Karpas-422 (cell line): ENCODE results near the gene RUSC2. TPM values are rescaled to one million over a fixed set of nuclear protein-coding genes. Genes with fewer than 3 reads are reported as not detected.
"Not testable (repeated sequence)": the region's sequence is repeated elsewhere in the genome, so short reads cannot be mapped to it uniquely, and the experiment has no call there.

Experiments
- DNase-seq: peaks from one replicate; pipeline ENCODE4 v3.0.0-alpha.2; 2015
- H2AFZ ChIP-seq: fragments of 200-600 bp; sonication (generic); 2 replicates; pipeline ENCODE4 v1.6.1; 2014; ENCODE audit warnings: antibody characterized with exemption, low read length, mixed read lengths
- H3K27ac ChIP-seq: fragments of 200-600 bp; sonication (generic); 2 replicates; pipeline ENCODE4 v1.5.1; 2014; ENCODE audit warnings: mild to moderate bottlenecking, low read length, moderate library complexity
- H3K27me3 ChIP-seq: fragments of 200-600 bp; sonication (generic); 2 replicates; pipeline ENCODE4 v1.6.1; 2014; ENCODE audit warnings: low read length, mixed read lengths
- H3K36me3 ChIP-seq: fragments of 200-600 bp; sonication (generic); 2 replicates; pipeline ENCODE4 v1.6.1; 2014; ENCODE audit warnings: low read length, mixed read lengths; ENCODE audit not compliant: insufficient read depth
- H3K4me1 ChIP-seq: fragments of 200-600 bp; sonication (generic); 2 replicates; pipeline ENCODE4 v1.6.1; 2014; ENCODE audit warnings: mild to moderate bottlenecking, low read length, mixed read lengths
- H3K4me2 ChIP-seq: fragments of 200-600 bp; sonication (generic); 2 replicates; pipeline ENCODE4 v1.6.1; 2014; ENCODE audit warnings: low read length, low read depth, mild to moderate bottlenecking; ENCODE audit not compliant: poor library complexity, severe bottlenecking
- H3K4me3 ChIP-seq: fragments of 200-600 bp; sonication (generic); 2 replicates; pipeline ENCODE4 v1.5.1; 2014; ENCODE audit warnings: mild to moderate bottlenecking, antibody characterized with exemption, low read length, mixed read lengths
- H3K79me2 ChIP-seq: fragments of 200-600 bp; sonication (generic); 2 replicates; pipeline ENCODE4 v1.6.1; 2014; ENCODE audit warnings: mild to moderate bottlenecking, low read length, mixed read lengths
- H3K9ac ChIP-seq: fragments of 200-600 bp; sonication (generic); 2 replicates; pipeline ENCODE4 v1.6.0; 2014; ENCODE audit warnings: low read length
- H3K9me2 ChIP-seq: fragments of 200-600 bp; sonication (generic), shearing (Covaris generic); replicated peaks from 2 replicates; pipeline ENCODE4 v1.6.0; 2014; ENCODE audit warnings: mild to moderate bottlenecking, low read length, moderate library complexity; ENCODE audit not compliant: insufficient read depth
- H3K9me3 ChIP-seq: fragments of 300-700, 200-600 bp; sonication (generic); 2 replicates; pipeline ENCODE4 v1.6.1; 2014; ENCODE audit warnings: low read length, mixed read lengths
- H4K20me1 ChIP-seq: fragments of 200-600 bp; sonication (generic); 2 replicates; pipeline ENCODE4 v1.6.1; 2014; ENCODE audit warnings: mild to moderate bottlenecking, antibody characterized with exemption, low read length, low read depth; ENCODE audit not compliant: insufficient read depth
- total RNA-seq: library from RNA; depleted of rRNA; stranded (reverse); fragments of >200 nt; shearing (Covaris generic); gene quantifications from 2 replicates; pipeline ENCODE4 v1.2.3, GENCODE V29; 2014; ENCODE audit warnings: low replicate concordance

The RUSC2 gene
- total RNA-seq, 1 experiment from 2014 or later: not detected

- Histone ChIP-seq H3K9me2 (no peaks in the 10 kb centered on the region), H3K27ac (no peak overlapping the region), H3K4me2 (no peak overlapping the region), H4K20me1 (no peaks in the 10 kb centered on the region), H3K9me3 (no peaks in the 10 kb centered on the region), H3K4me3 (no peak overlapping the region), H3K36me3 (no peaks in the 10 kb centered on the region), H2AFZ (no peak overlapping the region), H3K9ac (no peak overlapping the region), H3K79me2 (no peaks in the 10 kb centered on the region), H3K4me1 (no peaks in the 10 kb centered on the region), H3K27me3 (no peaks in the 10 kb centered on the region)
- no peak for DNase-seq
Measured at GRCh38 chr9:35488021-35488420, 1.9 kb upstream of the RUSC2 start.

- Histone ChIP-seq H3K36me3 (no peaks in the 10 kb centered on the region), H3K27ac (no peak overlapping the region), H2AFZ (no peak overlapping the region), H4K20me1 (no peaks in the 10 kb centered on the region), H3K4me3 (no peak overlapping the region), H3K79me2 (no peaks in the 10 kb centered on the region), H3K9me3 (no peaks in the 10 kb centered on the region), H3K4me2 (no peak overlapping the region), H3K4me1 (no peaks in the 10 kb centered on the region), H3K9ac (no peak overlapping the region), H3K9me2 (no peaks in the 10 kb centered on the region), H3K27me3 (no peaks in the 10 kb centered on the region)
- no peak for DNase-seq
Measured at GRCh38 chr9:35488566-35489312, 1.2 kb upstream of the RUSC2 start.

- H3K36me3 ChIP-seq: no peaks in the 10 kb centered on the region
- H3K9me3 ChIP-seq: no peaks in the 10 kb centered on the region
- no peak overlapping the region for H3K4me2 ChIP-seq
- H2AFZ ChIP-seq: no peak overlapping the region
- H3K4me1 ChIP-seq: no peaks in the 10 kb centered on the region
- no peak for DNase-seq
- no peaks in the 10 kb centered on the region for H4K20me1 ChIP-seq
- H3K27ac ChIP-seq: no peak overlapping the region
- no peaks in the 10 kb centered on the region for H3K9me2 ChIP-seq
- no peak overlapping the region for H3K4me3 ChIP-seq
- H3K27me3 ChIP-seq: no peaks in the 10 kb centered on the region
- H3K79me2 ChIP-seq: no peaks in the 10 kb centered on the region
- H3K9ac ChIP-seq: no peak overlapping the region
Measured at GRCh38 chr9:35490155-35490909, 421 bp downstream of the RUSC2 start.

GRCh38 chr9:35490910-35491465, 1.1 kb downstream of the RUSC2 start:
- H3K4me2 ChIP-seq: no peak overlapping the region
- no peak overlapping the region for H3K27ac ChIP-seq
- no peaks in the 10 kb centered on the region for H3K9me3 ChIP-seq
- H3K4me1 ChIP-seq: no peaks in the 10 kb centered on the region
- H3K9ac ChIP-seq: no peak overlapping the region
- no peaks in the 10 kb centered on the region for H3K27me3 ChIP-seq
- H3K9me2 ChIP-seq: no peaks in the 10 kb centered on the region
- no peaks in the 10 kb centered on the region for H3K79me2 ChIP-seq
- no peaks in the 10 kb centered on the region for H3K36me3 ChIP-seq
- H4K20me1 ChIP-seq: no peaks in the 10 kb centered on the region
- H3K4me3 ChIP-seq: no peak overlapping the region
- no peak for DNase-seq
- no peak overlapping the region for H2AFZ ChIP-seq

DNA sequence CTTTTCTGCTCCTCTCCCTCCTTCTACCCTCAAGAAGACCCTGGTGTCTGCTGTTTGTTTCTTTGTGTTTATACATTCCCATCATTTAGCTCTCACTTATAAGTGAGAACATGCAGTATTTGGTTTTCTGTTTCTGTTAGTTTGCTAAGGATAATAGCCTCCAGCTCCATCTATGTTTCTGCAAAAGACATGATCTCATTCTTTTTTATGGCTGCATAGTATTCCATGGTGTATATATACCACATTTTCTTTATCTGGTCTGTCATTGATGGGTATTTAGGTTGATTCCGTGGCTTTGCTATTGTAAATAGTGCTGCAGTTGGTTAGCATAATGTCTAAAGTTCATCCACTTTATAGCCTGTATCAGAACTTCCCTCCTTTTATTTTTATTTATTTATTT, 3.2 kb downstream of the RUSC2 start:
- H3K9me2 ChIP-seq, H3K79me2 ChIP-seq, H2AFZ ChIP-seq, H3K4me3 ChIP-seq, H3K27ac ChIP-seq, H3K27me3 ChIP-seq, H4K20me1 ChIP-seq, H3K9ac ChIP-seq, H3K9me3 ChIP-seq, H3K36me3 ChIP-seq, DNase-seq, H3K4me1 ChIP-seq, H3K4me2 ChIP-seq: not testable (repeated sequence)

DNA sequence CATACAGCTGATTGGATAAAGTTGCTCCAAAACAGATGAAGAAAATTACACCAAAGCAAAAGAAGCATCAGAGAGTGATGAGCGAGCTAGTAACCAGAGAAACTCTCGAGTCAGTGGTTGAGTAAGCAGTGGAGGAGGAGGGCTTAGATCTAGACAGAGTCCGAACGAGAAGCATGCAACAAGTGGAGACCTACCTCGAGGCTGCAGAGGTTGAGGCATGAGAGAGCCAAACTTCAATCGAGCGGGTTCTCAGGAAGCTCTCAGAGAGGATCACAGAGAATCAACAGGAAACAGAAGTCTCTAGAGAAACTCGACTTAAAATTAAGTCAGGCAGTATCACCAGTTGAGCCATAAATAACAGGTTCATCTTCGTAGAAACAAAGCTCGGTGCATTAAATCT, 6.1 kb downstream of the RUSC2 start:
- H3K9me2 ChIP-seq: no peaks in the 10 kb centered on the region
- H3K9ac ChIP-seq: no peak overlapping the region
- H3K4me2 ChIP-seq: no peak overlapping the region
- no peak overlapping the region for H2AFZ ChIP-seq
- H3K27ac ChIP-seq: no peak overlapping the region
- no peaks in the 10 kb centered on the region for H3K36me3 ChIP-seq
- H3K9me3 ChIP-seq: no peaks in the 10 kb centered on the region
- no peaks in the 10 kb centered on the region for H3K79me2 ChIP-seq
- H3K27me3 ChIP-seq: no peaks in the 10 kb centered on the region
- H3K4me3 ChIP-seq: no peak overlapping the region
- no peaks in the 10 kb centered on the region for H4K20me1 ChIP-seq
- H3K4me1 ChIP-seq: no peaks in the 10 kb centered on the region
- DNase-seq: no peak

- H3K36me3 ChIP-seq, H4K20me1 ChIP-seq, H3K4me2 ChIP-seq, H3K9ac ChIP-seq, H2AFZ ChIP-seq, H3K27ac ChIP-seq, H3K9me2 ChIP-seq, DNase-seq, H3K9me3 ChIP-seq, H3K79me2 ChIP-seq, H3K27me3 ChIP-seq, H3K4me3 ChIP-seq, H3K4me1 ChIP-seq: not testable (repeated sequence)
Measured at GRCh38 chr9:35498245-35498644, 8.3 kb downstream of the RUSC2 start.

DNA sequence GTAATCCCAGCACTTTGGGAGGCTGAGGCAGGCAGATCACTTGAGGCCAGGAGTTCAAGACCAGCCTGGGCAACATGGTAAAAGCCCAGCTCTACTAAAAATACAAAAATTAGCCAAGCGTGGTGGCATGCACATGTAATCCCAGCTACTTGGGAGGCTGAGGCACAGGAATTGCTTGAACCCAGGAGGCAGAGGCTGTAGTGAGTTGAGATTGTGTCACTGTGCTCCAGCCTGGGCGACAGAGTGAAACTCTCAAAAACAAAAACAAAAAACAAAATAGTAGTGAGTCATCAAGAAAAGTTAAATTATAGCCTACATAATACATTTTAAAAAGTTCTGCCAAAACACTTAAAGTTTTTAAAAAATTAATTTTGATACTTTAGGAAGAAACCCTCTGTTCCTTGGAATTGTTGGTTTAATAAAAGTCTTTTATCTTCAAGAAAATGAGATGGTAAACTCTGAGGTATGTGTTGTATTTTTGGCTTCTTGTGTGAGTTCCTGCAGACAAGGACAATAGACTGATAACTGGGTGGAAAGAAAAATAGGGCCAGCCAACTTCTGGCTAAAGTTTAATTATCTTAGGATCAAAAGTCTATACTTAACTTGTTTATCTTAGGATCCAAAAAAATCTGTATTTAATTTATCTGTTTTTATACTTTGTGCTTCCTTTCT, 9.3 kb downstream of the RUSC2 start:
- Histone ChIP-seq H4K20me1 (no peaks in the 10 kb centered on the region), H3K9me2 (no peaks in the 10 kb centered on the region), H3K4me1 (no peaks in the 10 kb centered on the region), H3K4me3 (no peak overlapping the region), H3K9ac (no peak overlapping the region), H3K27ac (no peak overlapping the region), H2AFZ (no peak overlapping the region), H3K27me3 (no peaks in the 10 kb centered on the region), H3K4me2 (no peak overlapping the region), H3K9me3 (no peaks in the 10 kb centered on the region), H3K79me2 (no peaks in the 10 kb centered on the region), H3K36me3 (no peaks in the 10 kb centered on the region)
- no peak for DNase-seq
